ENCODE results near the gene HSD17B12. TPM values are rescaled to one million over a fixed set of nuclear protein-coding genes. Genes with fewer than 3 reads are reported as not detected.
A peak's percentile ranks its signal among the peaks of the same experiment; 100 is the strongest.

The HSD17B12 gene
- total and polyA plus RNA-seq, 2 experiments from 2014 or later = 128 to 168 TPM

DNA sequence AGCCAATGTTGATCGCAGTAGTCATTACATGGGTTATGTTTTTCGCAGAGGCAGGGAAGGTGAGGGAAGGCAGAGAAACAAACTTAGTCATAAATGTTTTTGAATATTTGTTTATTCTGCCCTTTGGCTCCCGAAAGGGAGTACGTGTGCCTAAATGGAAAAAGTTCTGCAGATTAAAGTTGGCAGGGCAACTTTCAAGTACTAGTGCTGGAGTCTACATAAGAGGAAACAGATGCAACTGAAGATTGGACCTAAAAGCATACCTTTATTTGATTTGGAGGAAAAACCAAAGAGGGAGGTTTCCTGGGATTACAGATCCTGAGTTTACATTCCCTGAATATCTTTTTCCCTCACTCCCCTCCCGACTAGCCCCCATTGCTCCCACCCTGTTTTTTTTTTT is 5.7 kb downstream of the HSD17B12 start:
- Histone ChIP-seq H3F3A (replicated peaks; ENCODE audit: low read depth) (0 out of 2 replicates have a peak, but pooled peaks cover 1% of the 10 kb centered on the region), H3K4me2 (peak overlapping the region; percentile 64), H3K36me3 (ENCODE audit: insufficient read depth) (no peaks in the 10 kb centered on the region), H3K9me2 (ENCODE audit: insufficient read depth) (no peaks in the 10 kb centered on the region), H3K27ac (ENCODE audit: low read depth) (no peak overlapping the region), H4K20me1 (replicated peaks; ENCODE audit: insufficient read depth) (peaks cover 27% of the 10 kb centered on the region), H3K4me3 (no peak overlapping the region), H3K4me1 (ENCODE audit: insufficient read depth) (peaks cover 61% of the 10 kb centered on the region), H2AFZ (no peak overlapping the region), H3K79me2 (replicated peaks; ENCODE audit: insufficient read depth) (peaks cover 99% of the 10 kb centered on the region), H3K27me3 (ENCODE audit: insufficient read depth) (no peaks in the 10 kb centered on the region)
- Mint-ChIP-seq H3K4me1 (peaks cover 43% of the 10 kb centered on the region), H3K4me3 (no peak overlapping the region; the same call in 2 of the 3 replicates), H3K27me3 (ENCODE audit: insufficient read depth, low read depth, poor library complexity) (peaks cover under 1% of the 10 kb centered on the region), H3K36me3 (ENCODE audit: low read depth) (peaks cover 45% of the 10 kb centered on the region), H3K9me3 (no peaks in the 10 kb centered on the region), H3K27ac (0 out of 2 replicates have a peak overlapping the region, but pooled peaks have one; percentile 14)
- TF ChIP-seq CTCF (conservative IDR thresholded peaks at IDR 0.05; ENCODE audit: low read depth in 2 of 2) (no peak), ZNF114 (CRISPR knock-in tag; IDR thresholded peaks at IDR 0.05) (no peak), EZH2phosphoT487 (IDR thresholded peaks at IDR 0.05; ENCODE audit: unreplicated experiment) (no peak)
- TF ChIP-seq, protein P1, sequence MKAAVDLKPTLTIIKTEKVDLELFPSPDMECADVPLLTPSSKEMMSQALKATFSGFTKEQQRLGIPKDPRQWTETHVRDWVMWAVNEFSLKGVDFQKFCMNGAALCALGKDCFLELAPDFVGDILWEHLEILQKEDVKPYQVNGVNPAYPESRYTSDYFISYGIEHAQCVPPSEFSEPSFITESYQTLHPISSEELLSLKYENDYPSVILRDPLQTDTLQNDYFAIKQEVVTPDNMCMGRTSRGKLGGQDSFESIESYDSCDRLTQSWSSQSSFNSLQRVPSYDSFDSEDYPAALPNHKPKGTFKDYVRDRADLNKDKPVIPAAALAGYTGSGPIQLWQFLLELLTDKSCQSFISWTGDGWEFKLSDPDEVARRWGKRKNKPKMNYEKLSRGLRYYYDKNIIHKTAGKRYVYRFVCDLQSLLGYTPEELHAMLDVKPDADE (IDR thresholded peaks at IDR 0.05) = no peak
- ATAC-seq (no peak), DNase-seq (ENCODE audit: low spot score) (no peak)

GRCh38 chr11:43687120-43687791 is 6.7 kb downstream of the HSD17B12 start:
- H3K79me2 ChIP-seq (replicated peaks; ENCODE audit: insufficient read depth) = peaks cover 99% of the 10 kb centered on the region
- H3K4me1 Mint-ChIP-seq = peaks cover 43% of the 10 kb centered on the region
- H3F3A ChIP-seq (replicated peaks; ENCODE audit: low read depth) = no peaks in the 10 kb centered on the region
- H3K27me3 Mint-ChIP-seq (ENCODE audit: insufficient read depth, low read depth, poor library complexity) = no peaks in the 10 kb centered on the region
- DNase-seq (ENCODE audit: low spot score) = peak; percentile 47
- peaks cover 39% of the 10 kb centered on the region for H3K36me3 Mint-ChIP-seq (ENCODE audit: low read depth)
- no peaks in the 10 kb centered on the region for H3K27me3 ChIP-seq (ENCODE audit: insufficient read depth)
- no peaks in the 10 kb centered on the region for H3K9me3 Mint-ChIP-seq
- H3K4me3 Mint-ChIP-seq = no peak overlapping the region; the same call in 2 of the 3 replicates
- H3K36me3 ChIP-seq (ENCODE audit: insufficient read depth) = no peaks in the 10 kb centered on the region
- peaks cover 38% of the 10 kb centered on the region for H4K20me1 ChIP-seq (replicated peaks; ENCODE audit: insufficient read depth)
- no peak overlapping the region for H2AFZ ChIP-seq
- ATAC-seq = peak; percentile 72
- no peak overlapping the region for H3K4me3 ChIP-seq
- H3K27ac ChIP-seq (ENCODE audit: low read depth) = 0 out of 2 replicates have a peak overlapping the region, but pooled peaks have one; percentile 2
- peak overlapping the region; percentile 46 for H3K27ac Mint-ChIP-seq
- H3K4me2 ChIP-seq = 0 out of 2 replicates have a peak overlapping the region, but pooled peaks have one; percentile 38
- H3K4me1 ChIP-seq (ENCODE audit: insufficient read depth) = peaks cover 56% of the 10 kb centered on the region
- H3K9me2 ChIP-seq (ENCODE audit: insufficient read depth) = no peaks in the 10 kb centered on the region
- TF ChIP-seq ZNF114 (CRISPR knock-in tag; IDR thresholded peaks at IDR 0.05) (no peak), EZH2 (IDR thresholded peaks at IDR 0.05; ENCODE audit: low read depth, unreplicated experiment) (no peak), STAT1 (IDR thresholded peaks at IDR 0.05; ENCODE audit: unreplicated experiment) (no peak), ZNF462 (CRISPR knock-in tag; IDR thresholded peaks at IDR 0.05) (no peak), ZNF331 (CRISPR knock-in tag; IDR thresholded peaks at IDR 0.05; ENCODE audit: low read depth) (no peak), EZH2phosphoT487 (IDR thresholded peaks at IDR 0.05; ENCODE audit: unreplicated experiment) (no peak), CREB1 (CRISPR knock-in tag; IDR thresholded peaks at IDR 0.05; ENCODE audit: low read depth) (no peak)

Data from GM23338 (cell line).